NCI-H1436 (cell line): ENCODE results near the gene NUP107.
A peak's percentile ranks its signal among the peaks of the same experiment; 100 is the strongest.

ENCODE experiments used
- DNase-seq: peaks from one replicate; lab custom pipeline; 2025; lab: John Stamatoyannopoulos, UW

The NUP107 gene

GRCh38 chr12:68739891-68740290 is 53.1 kb downstream of the NUP107 start:
- DNase-seq: no peak

- no peak for DNase-seq
Observed at GRCh38 chr12:68743356-68743755, 56.6 kb downstream of the NUP107 start.

- DNase-seq: no peak
Observed at GRCh38 chr12:68745376-68745903, 58.7 kb downstream of the NUP107 start.

GRCh38 chr12:68745904-68746571 is 59.3 kb downstream of the NUP107 start, which contains the start of gene SLC35E3:
Gene SLC35E3, plus strand, starts transcription at chr12:68746176. Its CDS starts 202 bp downstream, at chr12:68746378.
- DNase-seq: peak; percentile 90

- DNase-seq: no peak
Observed at GRCh38 chr12:68746572-68747180, 59.9 kb downstream of the NUP107 start.

DNA sequence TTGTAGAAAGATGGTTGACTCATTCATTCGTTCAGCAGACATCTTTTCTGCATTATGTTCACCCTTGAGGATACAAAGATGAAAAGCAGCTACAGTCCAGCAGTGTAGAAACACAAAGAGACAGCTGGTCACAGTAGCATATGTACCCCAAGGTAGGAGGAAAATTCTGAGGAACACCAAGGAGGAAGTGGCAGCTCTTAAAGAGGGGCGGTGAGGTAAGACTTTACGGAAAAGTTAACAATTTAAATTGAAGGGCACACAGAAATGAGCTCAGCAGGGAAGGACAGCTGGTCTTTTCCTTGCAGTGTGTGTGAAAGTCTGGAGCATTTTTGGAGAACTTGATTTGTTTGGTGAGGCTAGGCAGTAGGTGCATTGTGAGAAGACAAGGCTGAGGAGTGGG is 62.7 kb downstream of the NUP107 start:
- DNase-seq: no peak

- no peak for DNase-seq
Observed at GRCh38 chr12:68749861-68750260, 63.1 kb downstream of the NUP107 start.

DNA sequence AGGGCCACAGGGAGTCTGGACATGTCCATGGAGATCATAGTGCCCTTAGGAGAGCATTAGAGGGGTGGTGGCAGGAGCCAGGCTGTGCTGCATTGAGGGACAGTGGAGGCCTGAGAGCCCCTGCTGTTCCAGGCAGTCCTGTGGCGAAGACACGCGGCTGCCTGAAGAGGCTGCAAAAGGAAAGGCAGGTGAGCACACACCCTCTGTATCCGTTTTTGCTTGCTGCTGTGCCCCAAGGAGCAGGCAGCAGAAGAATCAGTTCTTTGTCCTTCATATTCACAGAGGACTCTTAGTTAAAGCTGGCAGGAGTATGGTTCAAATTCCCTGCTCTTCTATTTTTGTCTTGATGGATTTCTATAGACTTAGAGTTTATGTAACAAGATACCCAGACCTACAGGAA is 63.7 kb downstream of the NUP107 start:
- no peak for DNase-seq

DNA sequence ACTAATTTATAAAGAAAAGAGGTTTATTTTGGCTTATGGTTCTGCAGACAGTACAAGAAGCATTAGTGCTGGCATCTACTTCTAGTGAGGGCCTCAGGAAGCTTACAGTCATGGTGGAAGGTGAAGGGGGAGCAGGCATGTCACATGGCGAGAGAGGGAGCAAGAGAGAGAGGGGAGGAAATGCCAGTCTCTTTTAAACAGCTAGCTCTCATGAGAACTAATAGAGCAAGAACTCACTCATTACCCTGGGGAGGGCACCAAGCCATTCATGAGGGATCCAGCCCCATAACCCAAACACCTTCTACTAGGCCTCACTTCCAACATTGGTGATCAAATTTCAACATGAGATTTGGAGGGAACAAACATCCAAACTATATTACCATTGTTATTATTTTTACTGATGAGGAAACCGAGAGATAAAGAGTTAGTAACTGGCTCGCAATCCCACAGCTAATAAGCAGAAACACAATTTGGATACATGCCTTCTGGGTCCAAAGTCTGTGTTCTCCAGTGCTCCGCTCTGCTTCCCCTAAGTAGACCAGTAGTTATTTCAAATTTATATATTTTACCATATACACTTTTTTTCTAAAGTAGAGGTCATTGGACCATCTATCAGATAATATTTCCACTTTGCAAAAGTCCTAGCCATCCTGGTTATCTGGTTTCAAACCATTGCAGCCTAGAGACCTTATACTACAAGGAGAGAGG is 68.9 kb downstream of the NUP107 start:
- no peak for DNase-seq

- no peak for DNase-seq
Observed at GRCh38 chr12:68759852-68760251, 73.1 kb downstream of the NUP107 start.

- no peak for DNase-seq
Observed at GRCh38 chr12:68760806-68761441, 74.1 kb downstream of the NUP107 start.

GRCh38 chr12:68761442-68761812 is 74.6 kb downstream of the NUP107 start:
- DNase-seq: no peak

DNA sequence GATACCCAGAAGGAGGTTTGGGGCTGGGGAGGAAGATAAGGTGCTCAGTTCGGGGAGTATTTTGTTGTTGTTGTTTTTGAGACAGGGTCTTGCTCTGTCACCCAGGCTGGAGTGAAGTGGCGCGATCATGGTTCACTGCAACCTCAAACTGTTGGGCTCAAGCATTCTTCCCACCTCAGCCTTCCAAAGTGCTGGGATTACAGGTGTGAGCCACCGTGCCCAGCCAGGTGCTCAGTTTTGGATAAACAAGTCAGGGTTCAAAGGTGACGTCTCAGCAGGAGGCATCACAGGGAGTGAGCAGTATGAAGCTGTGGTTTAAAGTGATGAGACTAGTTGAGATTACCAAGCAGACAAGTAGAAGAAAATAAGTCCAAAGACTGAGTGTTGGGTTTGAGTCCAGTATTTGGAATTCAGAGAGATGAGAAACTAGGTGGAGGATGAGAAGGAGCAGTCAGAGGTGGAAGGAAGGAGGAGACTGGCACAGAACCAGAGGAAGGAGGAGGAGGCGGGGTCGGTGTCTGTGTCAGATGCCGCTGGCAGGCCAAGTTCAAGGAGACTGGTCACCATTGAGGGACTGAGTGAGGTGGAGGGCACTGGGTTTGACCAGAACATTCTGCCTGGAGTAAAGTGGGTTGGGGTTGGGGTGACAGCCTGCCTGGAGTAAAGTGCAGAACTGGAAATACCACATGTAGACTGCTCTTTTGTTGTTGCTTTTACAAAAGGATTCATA is 75.3 kb downstream of the NUP107 start:
- DNase-seq: no peak

DNA sequence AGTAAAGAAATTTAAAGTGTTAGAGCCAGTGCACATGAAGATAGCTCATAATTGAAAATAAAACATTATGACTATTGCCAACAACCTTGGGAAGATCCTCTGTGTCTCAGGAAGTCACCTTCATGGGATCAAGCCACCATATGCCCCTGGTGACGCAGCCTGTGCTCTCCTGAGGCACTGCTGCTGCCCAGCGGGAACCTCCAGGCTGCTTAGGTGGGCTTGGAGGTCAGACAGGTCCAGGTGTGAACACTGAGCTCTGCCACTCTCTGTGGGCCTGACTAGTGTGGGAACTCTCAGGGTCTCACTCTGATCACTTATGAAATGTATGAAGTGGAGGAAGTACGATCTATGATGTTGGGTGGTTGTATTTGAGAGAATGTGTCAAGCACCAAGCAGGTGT is 75.9 kb downstream of the NUP107 start:
- DNase-seq: no peak

DNA sequence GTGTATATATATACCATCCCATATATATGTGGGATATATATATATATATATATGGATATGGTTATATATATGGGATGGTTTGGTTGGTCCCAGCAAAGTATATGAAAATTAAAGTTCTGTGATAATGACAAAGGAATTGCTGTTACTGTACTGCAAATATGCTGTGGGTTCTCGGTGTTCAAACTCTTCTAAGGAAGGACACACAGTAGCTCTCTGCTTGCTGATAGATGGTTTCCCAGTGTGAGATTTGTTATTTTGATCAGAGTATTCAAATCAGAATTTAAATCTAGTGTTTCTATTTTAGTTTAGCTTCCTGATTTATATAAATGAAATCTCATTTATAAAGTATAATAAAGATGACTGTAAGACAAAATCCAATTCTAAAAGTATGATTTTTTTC is 78.9 kb downstream of the NUP107 start:
- no peak for DNase-seq

DNA sequence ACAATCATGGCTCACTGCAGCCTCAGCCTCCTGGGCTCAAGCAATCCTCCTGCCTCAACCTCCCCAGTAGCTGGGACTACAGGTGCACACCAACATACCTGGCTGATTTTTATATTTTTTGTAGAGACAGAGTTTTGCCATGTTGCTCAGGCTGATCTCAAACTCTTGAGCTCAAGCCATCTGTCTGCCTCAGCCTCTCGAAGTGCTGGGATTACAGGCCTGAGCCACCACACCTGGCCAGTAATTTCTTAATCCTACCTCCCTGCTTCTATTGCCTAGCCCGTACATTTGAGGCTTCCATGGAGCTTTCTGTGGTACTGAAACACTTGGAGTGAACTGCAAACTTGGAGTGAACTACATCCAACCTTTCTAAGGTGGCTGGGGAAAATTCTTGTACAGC is 79.9 kb downstream of the NUP107 start:
- DNase-seq: no peak

DNA sequence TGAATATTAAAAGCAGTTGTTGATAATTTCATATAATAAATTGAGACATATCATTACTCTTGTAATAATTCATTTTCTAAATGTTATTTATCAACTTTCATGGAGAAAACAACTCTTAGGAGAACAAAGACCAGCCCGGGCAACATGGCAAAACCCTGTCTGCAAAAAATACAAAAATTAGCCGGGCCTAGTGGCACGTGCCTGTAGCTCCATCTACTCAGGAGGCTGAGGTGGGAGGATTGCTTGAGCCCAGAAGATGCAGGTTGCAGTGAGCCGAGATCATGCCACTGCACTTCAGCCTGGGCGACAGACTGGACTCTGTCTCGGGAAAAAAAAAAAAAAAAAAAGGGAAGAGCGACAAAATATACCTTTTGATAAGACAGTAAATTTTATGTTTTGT is 80.4 kb downstream of the NUP107 start:
- DNase-seq: no peak

DNA sequence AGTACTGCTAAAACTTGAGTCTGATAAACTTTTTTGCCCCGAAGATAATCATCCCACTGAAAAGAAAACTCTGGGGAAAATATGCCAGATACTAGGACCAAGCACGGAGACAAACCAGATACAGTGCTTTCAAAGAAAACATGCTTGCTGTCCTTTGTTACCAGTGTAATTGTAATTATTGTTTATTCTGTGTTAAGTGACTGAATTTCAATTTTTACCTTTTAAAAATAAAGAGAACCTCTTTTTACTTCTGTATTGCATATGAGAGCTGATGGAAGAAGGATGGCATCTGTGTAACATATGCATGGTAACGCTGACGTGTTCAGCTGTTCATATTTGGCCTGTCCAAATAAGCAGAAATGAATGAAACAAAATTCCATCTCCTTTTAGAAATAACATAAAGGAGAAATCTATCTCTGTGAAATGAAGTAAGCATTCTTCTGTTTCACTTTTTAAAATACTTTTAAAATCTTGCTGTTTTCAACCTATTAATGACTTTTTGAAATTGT is 81.7 kb downstream of the NUP107 start:
- DNase-seq: no peak

GRCh38 chr12:68769941-68770340 is 83.2 kb downstream of the NUP107 start:
- no peak for DNase-seq

GRCh38 chr12:68771223-68771925 is 84.6 kb downstream of the NUP107 start:
- no peak for DNase-seq

DNA sequence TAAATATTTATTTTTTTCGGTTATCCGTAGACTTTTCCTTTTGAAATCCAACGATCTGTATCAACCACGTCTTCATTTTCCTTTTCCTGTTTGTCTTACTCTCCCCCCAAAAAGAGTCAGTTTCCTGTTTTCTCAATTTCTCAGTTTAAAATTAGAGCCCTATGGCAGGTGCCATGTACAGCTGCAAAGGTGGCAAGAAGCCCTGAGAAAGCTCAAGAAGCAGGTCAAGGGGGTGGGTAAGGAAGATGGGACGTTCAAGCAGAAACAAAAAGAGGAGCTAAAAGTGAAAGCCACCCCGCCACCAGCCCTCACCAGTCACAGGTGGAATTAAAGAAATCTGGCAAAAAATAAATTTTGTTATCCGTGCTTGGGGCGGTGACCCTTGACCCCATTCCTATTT is 85.9 kb downstream of the NUP107 start:
- no peak for DNase-seq
